ENCODE data around the gene CDC37. TPM values are rescaled to one million over a fixed set of nuclear protein-coding genes. Genes with fewer than 3 reads are reported as not detected.
"Not testable (repeated sequence)": the region's sequence is repeated elsewhere in the genome, so short reads cannot be mapped to it uniquely, and the experiment has no call there.

Gene CDC37
- total RNA-seq, 3 donors from 2014 or later, result 125 to 179 (median 145) TPM

GRCh38 chr19:10389863-10390262, 13.5 kb downstream of the CDC37 start:
- Histone ChIP-seq H3K4me3 (no peak overlapping the region), H3K36me3 (ENCODE audit: low read depth) (peaks cover 10% of the 10 kb centered on the region), H3K4me1 (ENCODE audit: low read depth) (no peaks in the 10 kb centered on the region), H3K9me3 (no peaks in the 10 kb centered on the region)
- DNase-seq, result no peak
- peak; percentile 21 for ATAC-seq
- intact Hi-C loops (cut with DNase I, micrococcal nuclease), result loop anchor here (2.0 kb wide), 1 partner anchor 121 kb away; no protein-coding TSS in a partner anchor
- no peak for TF ChIP-seq CTCF (IDR thresholded peaks at IDR 0.05)

- no peaks in the 10 kb centered on the region for H3K4me1 ChIP-seq (ENCODE audit: low read depth)
- DNase-seq (peak; percentile 78 to 99 (median 89)), ATAC-seq (peak; percentile 87)
- no peak overlapping the region for H3K4me3 ChIP-seq
- intact Hi-C loops (cut with DNase I, micrococcal nuclease), result loop anchor here (2.0 kb wide), 1 partner anchor 120 kb away; no protein-coding TSS in a partner anchor
- peak; percentile 86 for TF ChIP-seq CTCF (IDR thresholded peaks at IDR 0.05)
- peaks cover 6% of the 10 kb centered on the region for H3K36me3 ChIP-seq (ENCODE audit: low read depth)
- H3K9me3 ChIP-seq, result no peaks in the 10 kb centered on the region
Observed at GRCh38 chr19:10388957-10389356, 14.4 kb downstream of the CDC37 start.

- intact Hi-C loops (cut with DNase I, micrococcal nuclease), result no loop called here
- DNase-seq (no peak), ATAC-seq (no peak)
- no peaks in the 10 kb centered on the region for H3K9me3 ChIP-seq
- TF ChIP-seq CTCF (IDR thresholded peaks at IDR 0.05), result no peak
- no peaks in the 10 kb centered on the region for H3K36me3 ChIP-seq (ENCODE audit: low read depth)
- H3K4me1 ChIP-seq (ENCODE audit: low read depth), result peaks cover 3% of the 10 kb centered on the region
- H3K4me3 ChIP-seq, result no peak overlapping the region
Observed at GRCh38 chr19:10384580-10384979, 18.8 kb downstream of the CDC37 start.

GRCh38 chr19:10383223-10383499, 20.2 kb downstream of the CDC37 start:
- ATAC-seq; H3K9me3 ChIP-seq; H3K36me3 ChIP-seq (ENCODE audit: low read depth); H3K4me1 ChIP-seq (ENCODE audit: low read depth); intact Hi-C loops (cut with DNase I, micrococcal nuclease); H3K4me3 ChIP-seq; DNase-seq: not testable (repeated sequence)

GRCh38 chr19:10380313-10381102, 22.8 kb downstream of the CDC37 start, which contains the start of gene TYK2:
Gene TYK2 (minus strand): TSS chr19:10380572. CDS start chr19:10378406, 2,166 bp downstream.
- Histone ChIP-seq H3K4me1 (ENCODE audit: low read depth) (peaks cover 8% of the 10 kb centered on the region), H3K4me3 (peak within 1 kb of the TSS; percentile 81), H3K36me3 (ENCODE audit: low read depth) (no peaks in the 10 kb centered on the region), H3K9me3 (no peaks in the 10 kb centered on the region)
- TF ChIP-seq CTCF (IDR thresholded peaks at IDR 0.05), result no peak
- DNase-seq (peak; percentile 98 to 99 (median 99)), ATAC-seq (peak; percentile 98)
- intact Hi-C loops (cut with DNase I, micrococcal nuclease), result no loop called here

- H3K36me3 ChIP-seq (ENCODE audit: low read depth), result no peaks in the 10 kb centered on the region
- ATAC-seq, result peak; percentile 4
- DNase-seq, result no peak
- intact Hi-C loops (cut with DNase I, micrococcal nuclease), result no loop called here
- TF ChIP-seq CTCF (IDR thresholded peaks at IDR 0.05), result no peak
- peaks cover 8% of the 10 kb centered on the region for H3K4me1 ChIP-seq (ENCODE audit: low read depth)
- peak overlapping the region; percentile 81 for H3K4me3 ChIP-seq
- H3K9me3 ChIP-seq, result no peaks in the 10 kb centered on the region
Observed at GRCh38 chr19:10379880-10380312, 23.4 kb downstream of the CDC37 start.

Data from mucosa of descending colon (tissue), 3 donors.